Heart left ventricle (tissue), 16 donors: ENCODE data around the gene ZDHHC5. TPM values are rescaled to one million over a fixed set of nuclear protein-coding genes. Genes with fewer than 3 reads are reported as not detected.
A peak's percentile ranks its signal among the peaks of the same experiment; 100 is the strongest.

Experiments used
- ATAC-seq, 4 donors: fragments of 200-7000 bp; cut with Tn5 transposase; one replicate each; pipeline ENCODE4 v1.9.1; 2020 to 2022; ENCODE audit warnings: moderate library complexity in 4 of 4, mild to moderate bottlenecking in 3 of 4, moderate number of reproducible peaks in 1 of 4
- DNase-seq, 5 donors: peaks; one replicate each; pipeline ENCODE4 v3.0.0-alpha.2; 2020
- H3K27ac ChIP-seq, 12 donors: fragments of 200-600 bp; sonication (generic) in 4 of 12; one replicate each; pipeline versions ENCODE4 v1.5.0 to v1.8.0; 2016 to 2022; ENCODE audit warnings: mild to moderate bottlenecking in 2 of 12
- H3K27me3 ChIP-seq, 9 donors: fragments of 200-600 bp; sonication (generic) in 2 of 9; one replicate each; pipeline versions ENCODE4 v1.5.1 to v1.8.0; 2016 to 2022; ENCODE audit warnings: mild to moderate bottlenecking in 3 of 9
- H3K36me3 ChIP-seq, 9 donors: fragments of 200-600 bp; sonication (generic) in 2 of 9; one replicate each; pipeline versions ENCODE4 v1.5.0 to v1.8.0; 2018 to 2022; ENCODE audit warnings: mild to moderate bottlenecking in 2 of 9
- H3K4me1 ChIP-seq, 12 donors: fragments of 200-600 bp; sonication (generic) in 4 of 12; one replicate each; pipeline versions ENCODE4 v1.5.0 to v1.8.0; 2016 to 2022; ENCODE audit warnings: mild to moderate bottlenecking in 3 of 12
- H3K4me3 ChIP-seq, 12 donors: fragments of 200-600 bp; sonication (generic) in 4 of 12; one replicate each; pipeline versions ENCODE4 v1.5.0 to v1.8.0; 2017 to 2022; ENCODE audit warnings: mild to moderate bottlenecking in 9 of 12, moderate library complexity in 4 of 12
- H3K9me3 ChIP-seq, 12 donors: fragments of 200-600 bp; sonication (generic) in 4 of 12; one replicate each; pipeline versions ENCODE4 v1.5.0 to v1.8.0; 2016 to 2022; ENCODE audit warnings: mild to moderate bottlenecking in 1 of 12
- CTCF ChIP-seq, 12 donors: fragments of 200-600 bp; sonication (generic) in 4 of 12; IDR thresholded peaks; one replicate each; pipeline versions ENCODE4 v1.5.0 to v1.8.0; 2018 to 2022; ENCODE audit warnings: antibody characterized with exemption in 12 of 12, mild to moderate bottlenecking in 5 of 12
- POLR2A ChIP-seq, 2 donors: fragments of 450-650 bp; IDR thresholded peaks; one replicate each; pipeline ENCODE4 v1.6.1; 2017; ENCODE audit warnings: antibody characterized with exemption in 2 of 2, mild to moderate bottlenecking in 2 of 2, moderate library complexity in 2 of 2
- WGBS, 4 donors: extraction: QIAGEN DNeasy Blood & Tissue Kit in 2 of 4; methylation state at CpG; one replicate each; pipeline versions ENCODE4 v1.1.5 to v1.1.7; 2013 to 2018; 5-methylcytosine and 5-hydroxymethylcytosine counted together
- intact Hi-C, 10 donors: fragments of 100-400 bp; cut with DNase I; formaldehyde crosslinking; loops; one replicate each; pipeline versions ENCODE4 v1.11.1 to v1.14.2; 2022
- polyA plus RNA-seq, 2 donors: library from polyadenylated mRNA; stranded (reverse); fragments of 200-250 nt; gene quantifications; one replicate each; pipeline ENCODE4 v1.2.3, GENCODE V29; 2013
- total RNA-seq, 9 donors: library from RNA; depleted of rRNA in 2 of 9; stranded (reverse); fragments of >200 nt in 2 of 9; fragmentation: NEBNext Ultra II Directional in 3 of 9; extraction: Animal tissue kit (Norgen Biotek cat#: 25700) in 3 of 9; gene quantifications; one replicate each; pipeline versions ENCODE4 v1.1.0 to v1.2.4, GENCODE V29; 2016 to 2023
- donor health status: ischemic (EF 13 %, LVEDD 7.1; RV severe dilation, severe dysfunction).
- donor health status: healthy with polysubstance abuse.
- donor health status: DM: no; HTN: yes; CAD: no.
- donor health status: DM: no; HTN: no; CAD: no.
- donor health status: ischemic (EF 25% LVEDD 6.9; RV normal size, moderate dysfunction).
- donor health status: ischemic (EF 25% LVEDD 5.7; RV mildly dilated, moderate dysfunction).
- donor health status: healthy.
- donor health status: DM: yes; HTN: yes; CAD: no.
- donor health status: ischemic (EF 35%, LVEDD 5.7; RV mildly dilated, moderate dysfunction).
- donor health status: nonischemic (EF 11% LVEDD 7.7; RV severe dilation, severe dysfunction).
- donor health status: DM: yes; HTN: yes; CAD: no.
- donor health status: PGD.
- donor health status: ischemic (EF 29% LVEDD 5.4; RV normal size, mild dysfunction).
- donor health status: nonischemic (EF 23%, LVEDD 6.1; RV moderate dilation, normal function).

ZDHHC5 gene
- total and polyA plus RNA-seq, 11 donors: 21.9 to 63.6 (median 45.7) TPM

DNA sequence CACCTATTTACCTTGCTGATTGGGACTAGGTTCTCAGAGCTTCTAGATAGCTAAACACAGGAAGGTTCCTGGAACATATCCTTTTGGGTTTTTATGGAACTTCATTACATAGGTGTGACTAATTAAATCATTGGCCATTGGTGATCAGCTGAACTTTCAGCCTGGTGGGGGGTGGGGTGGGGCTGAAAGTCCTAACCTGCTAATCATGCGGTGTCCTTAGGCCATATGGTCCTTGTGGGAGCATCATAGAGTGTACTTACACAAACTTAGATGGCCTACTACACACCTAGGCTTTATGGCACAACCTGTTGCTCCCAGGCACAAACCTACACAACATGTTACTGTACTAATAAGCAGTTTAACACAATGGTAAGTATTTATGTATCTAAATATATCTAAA, 64.7 kb downstream of the ZDHHC5 start:
- no peaks in the 10 kb centered on the region for H3K9me3 ChIP-seq
- no peak overlapping the region for H3K4me3 ChIP-seq
- peaks cover 0 to 19% (median 8%) of the 10 kb centered on the region in 12 donors for H3K4me1 ChIP-seq
- no peaks in the 10 kb centered on the region for H3K27me3 ChIP-seq
- TF ChIP-seq POLR2A (IDR thresholded peaks at IDR 0.05) (no peak), CTCF (IDR thresholded peaks at IDR 0.05) (no peak)
- peaks cover 0 to 29% (median 15%) of the 10 kb centered on the region in 9 donors for H3K36me3 ChIP-seq
- no peak overlapping the region for H3K27ac ChIP-seq
- DNase-seq: no peak
- ATAC-seq: no peak
- intact Hi-C loops: no loop called here
- 98 to 100% (median 100%) methylated on average over 1 of the region's 1 CpG for WGBS, 4 donors

DNA sequence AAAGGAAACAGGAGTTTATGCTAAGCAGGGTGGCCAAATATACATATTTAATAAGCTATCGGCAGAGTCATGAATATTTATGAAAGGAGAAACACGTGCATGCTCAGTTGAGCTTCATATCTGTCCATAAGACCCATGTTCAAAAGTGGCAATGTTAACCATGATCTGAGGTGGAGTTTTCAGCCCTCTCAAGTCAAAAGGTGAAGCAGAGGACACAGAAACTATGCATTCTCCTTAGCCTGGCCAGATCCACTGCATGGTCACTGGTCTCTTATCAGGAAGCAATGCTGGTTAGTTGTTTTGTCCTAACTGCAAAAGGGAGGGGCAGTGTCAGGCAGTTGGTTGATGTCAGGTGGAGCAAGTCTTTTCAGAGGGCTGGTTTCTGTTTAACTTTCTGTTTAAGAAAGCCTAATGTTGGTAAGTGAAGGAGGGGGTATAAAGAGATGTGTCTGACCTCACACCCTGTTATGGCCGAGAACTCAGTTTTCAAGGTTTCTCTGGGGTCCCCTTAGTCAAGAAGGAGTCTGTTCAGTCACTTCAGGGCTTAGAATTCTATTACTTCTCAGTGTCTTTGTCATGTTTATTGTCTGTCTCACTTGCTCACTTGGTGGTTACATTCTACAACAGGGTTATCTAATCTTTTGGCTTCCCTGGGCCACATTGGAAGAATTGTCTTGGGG, 67.8 kb downstream of the ZDHHC5 start:
- DNase-seq (no peak), ATAC-seq (peak; percentile 22 to 66 (median 64))
- no peaks in the 10 kb centered on the region for H3K9me3 ChIP-seq
- H3K4me3 ChIP-seq: no peak overlapping the region
- no peaks in the 10 kb centered on the region for H3K27me3 ChIP-seq
- H3K27ac ChIP-seq: peak overlapping the region in 11 of 12 donors; percentile 0 to 87 (median 48)
- H3K36me3 ChIP-seq: peaks cover 0 to 55% (median 44%) of the 10 kb centered on the region in 9 donors
- WGBS, 4 donors: 48 to 58% (median 52%) methylated on average over 3 of the region's 3 CpGs
- peaks cover 0 to 22% (median 8%) of the 10 kb centered on the region in 12 donors for H3K4me1 ChIP-seq
- TF ChIP-seq CTCF (IDR thresholded peaks at IDR 0.05) (no peak), POLR2A (IDR thresholded peaks at IDR 0.05) (no peak)
- intact Hi-C loops: no loop called here

GRCh38 chr11:57741132-57742086, 73.5 kb downstream of the ZDHHC5 start, which contains the start of gene SELENOH:
TSS of gene SELENOH (plus strand) at chr11:57741491. CDS start at chr11:57741596, 105 bp downstream.
- 0 to 2% (median 0%) methylated on average over 21 to 75 of the region's 75 CpGs for WGBS, 4 donors
- peaks cover 3 to 78% (median 68%) of the 10 kb centered on the region in 9 donors for H3K36me3 ChIP-seq

More at GRCh38 chr11:57741132-57742086, 73.5 kb downstream of the ZDHHC5 start, which contains the start of gene SELENOH:
- Histone ChIP-seq H3K27me3 (no peaks in the 10 kb centered on the region), H3K4me3 (peak within 1 kb of the TSS; percentile 78 to 99 (median 92)), H3K27ac (peak within 1 kb of the TSS; percentile 92 to 99 (median 96)), H3K4me1 (peaks cover 2 to 42% (median 14%) of the 10 kb centered on the region in 12 donors), H3K9me3 (no peaks in the 10 kb centered on the region)
- intact Hi-C loops: loop anchor here in 6 of 10 donors (1.0 to 10.0 kb wide), 7 partner anchors 20 to 77 kb away; partner anchors contain the start of genes ZDHHC5 (in 3 of the 6), CTNND1 (in 1 of the 6), MED19 (in 1 of the 6) and TMX2 (in 1 of the 6)
- peak in 1 of 2 donors; percentile 73 for TF ChIP-seq POLR2A (IDR thresholded peaks at IDR 0.05)
- TF ChIP-seq CTCF (IDR thresholded peaks at IDR 0.05): peak in 1 of 12 donors; percentile 4
- DNase-seq (peak; percentile 95 to 98 (median 97)), ATAC-seq (peak; percentile 96 to 98 (median 98))
